Stimulated activated CD4-positive, alpha-beta T cell treated with anti-CD3 and anti-CD28 coated beads, Interleukin-4, amount 100 ng/mL, for 1 hour (primary cell): Measurements from ENCODE around the gene C1QTNF1.

Source experiments
- DNase-seq: peaks from one replicate; pipeline ENCODE4 v3.0.0-alpha.2; 2020

The C1QTNF1 gene

DNA sequence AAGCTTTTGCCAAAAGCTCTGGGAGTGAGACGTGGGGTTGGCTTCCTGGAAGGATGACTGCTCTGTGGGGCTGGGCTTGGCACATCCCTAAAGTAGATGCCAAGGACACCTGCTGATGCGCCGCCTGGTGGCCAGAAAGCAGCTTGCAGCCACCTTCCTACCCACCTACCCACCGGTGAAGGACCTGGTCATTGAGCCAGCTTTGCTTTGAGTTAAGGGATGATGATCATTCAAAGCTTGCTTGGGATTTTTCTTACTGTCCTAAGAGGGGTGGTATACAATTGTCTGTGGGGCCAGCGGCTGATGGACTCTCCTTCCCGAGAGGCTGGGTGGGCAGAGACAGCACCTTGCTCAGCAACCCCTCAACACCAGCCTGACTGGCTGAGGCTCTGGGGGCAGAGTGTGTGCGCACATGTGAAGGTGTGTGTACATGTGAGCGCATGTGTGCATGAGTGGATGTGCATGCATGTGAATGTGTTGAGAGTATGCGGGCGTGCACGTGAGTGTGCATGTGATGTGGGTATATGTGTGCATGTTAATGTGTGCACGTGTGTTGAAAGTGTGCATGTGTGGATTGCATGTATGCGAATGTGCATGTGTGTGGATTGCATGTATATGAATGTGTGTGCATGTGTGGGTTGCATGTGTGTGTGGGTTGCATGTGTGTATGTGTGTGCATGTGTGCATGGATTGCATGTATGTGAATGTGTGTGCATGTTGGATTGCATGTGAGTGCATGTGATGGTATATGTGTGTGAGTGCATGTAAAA lies 18.6 kb downstream of the C1QTNF1 start:
- DNase-seq = peak; percentile 74

DNA sequence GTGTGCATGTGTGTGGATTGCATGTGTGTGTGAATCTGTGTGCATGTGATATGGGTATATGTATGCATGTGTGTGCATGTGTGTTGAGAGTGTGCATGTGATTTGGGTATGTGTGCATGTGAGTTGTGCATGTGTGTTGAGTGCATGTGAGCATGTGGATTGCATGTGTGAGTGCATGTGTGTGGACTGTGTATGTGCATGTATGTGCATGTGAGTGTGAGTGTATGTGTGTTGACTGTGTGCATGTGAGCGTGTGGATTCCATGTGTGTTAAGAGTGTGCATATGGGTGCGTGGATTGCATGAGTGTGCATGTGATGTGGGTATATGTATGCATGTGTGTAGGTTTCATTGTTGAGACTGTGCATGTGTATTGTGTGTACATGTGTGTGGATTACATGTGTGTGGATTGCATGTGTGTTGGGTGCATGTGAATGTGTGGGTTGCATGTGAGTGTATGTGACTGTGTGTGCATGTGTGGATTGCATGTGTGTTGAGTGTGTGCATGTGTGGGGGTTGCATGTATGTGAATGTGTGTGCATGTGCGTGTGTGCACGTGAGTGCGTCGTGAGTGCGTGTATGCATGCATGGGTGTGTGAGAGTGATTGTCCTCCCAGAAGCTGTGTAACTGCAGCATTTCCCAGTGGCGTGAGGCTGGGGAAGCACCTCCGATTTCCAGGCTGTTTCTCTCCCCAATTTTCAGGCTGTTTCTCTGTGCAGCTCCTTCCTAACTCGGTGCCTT lies 19.4 kb downstream of the C1QTNF1 start:
- DNase-seq = no peak

DNA sequence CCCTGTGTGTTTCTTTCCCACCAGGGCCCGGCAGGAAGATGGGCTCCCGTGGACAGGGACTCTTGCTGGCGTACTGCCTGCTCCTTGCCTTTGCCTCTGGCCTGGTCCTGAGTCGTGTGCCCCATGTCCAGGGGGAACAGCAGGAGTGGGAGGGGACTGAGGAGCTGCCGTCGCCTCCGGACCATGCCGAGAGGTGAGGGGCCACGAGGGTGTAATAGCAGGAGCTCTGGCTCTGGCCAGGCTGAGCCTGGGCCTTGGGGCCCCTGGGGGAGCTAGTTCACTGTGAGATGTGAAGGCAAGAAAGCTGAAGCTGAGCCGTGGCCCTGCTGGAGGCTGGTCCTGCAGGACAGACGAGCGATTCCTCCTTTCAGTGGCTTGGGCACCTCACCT lies 20.0 kb downstream of the C1QTNF1 start:
- no peak for DNase-seq

DNA sequence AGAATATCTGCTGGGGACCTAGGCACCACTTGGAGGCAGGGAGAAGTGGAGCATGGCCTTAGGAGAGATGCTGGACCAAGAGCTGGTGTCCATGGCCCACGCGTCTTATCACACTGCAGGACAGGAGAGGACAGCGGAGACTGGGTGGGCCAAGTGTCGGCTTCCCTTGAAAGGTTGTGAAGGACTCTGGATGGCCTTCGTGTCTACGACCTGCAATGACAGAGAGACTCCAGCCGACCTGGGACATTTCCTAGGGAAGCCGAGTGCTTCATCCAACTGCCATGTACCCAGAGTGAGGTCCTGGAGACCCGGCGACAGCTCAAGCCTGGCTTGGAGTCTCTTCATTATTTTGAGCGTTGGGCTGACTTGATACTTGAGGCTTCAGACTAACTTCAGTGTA lies 20.5 kb downstream of the C1QTNF1 start:
- DNase-seq = no peak

DNA sequence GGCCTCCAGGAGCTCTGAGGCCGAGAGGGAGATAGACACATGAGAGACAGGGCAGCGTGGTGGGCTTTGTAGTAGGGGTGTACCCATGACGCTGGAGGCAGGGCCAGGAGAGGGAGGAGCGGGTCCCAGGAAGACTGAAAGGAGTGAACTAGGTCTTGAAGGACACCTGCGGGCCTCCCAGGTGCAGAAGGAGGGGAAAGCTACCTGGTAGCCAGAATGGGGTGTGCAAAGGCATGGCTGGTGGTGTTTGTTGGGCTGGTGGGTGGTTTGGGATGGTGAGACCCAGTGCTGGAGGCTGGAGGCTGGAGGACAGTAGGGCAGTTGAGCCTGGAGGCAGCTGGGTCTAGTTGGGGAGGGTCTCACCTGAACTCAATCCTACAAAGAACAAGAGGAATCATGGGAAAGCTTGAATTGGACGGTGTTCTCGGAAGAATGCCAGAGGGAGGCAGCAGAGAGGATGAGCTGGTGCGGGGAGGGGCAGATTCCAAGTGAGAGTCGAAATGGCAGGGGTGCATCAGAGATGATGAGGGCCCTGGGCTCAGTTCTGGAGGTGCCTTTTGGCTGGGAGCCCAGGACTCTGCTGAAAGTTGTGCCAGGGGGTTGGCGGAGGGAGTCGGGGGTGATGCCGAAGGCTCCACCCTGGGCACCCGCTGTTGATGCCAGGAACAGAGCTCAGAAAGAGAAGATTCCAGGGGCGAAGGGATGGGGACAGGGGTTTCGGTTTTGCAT lies 21.2 kb downstream of the C1QTNF1 start:
- DNase-seq = no peak

DNA sequence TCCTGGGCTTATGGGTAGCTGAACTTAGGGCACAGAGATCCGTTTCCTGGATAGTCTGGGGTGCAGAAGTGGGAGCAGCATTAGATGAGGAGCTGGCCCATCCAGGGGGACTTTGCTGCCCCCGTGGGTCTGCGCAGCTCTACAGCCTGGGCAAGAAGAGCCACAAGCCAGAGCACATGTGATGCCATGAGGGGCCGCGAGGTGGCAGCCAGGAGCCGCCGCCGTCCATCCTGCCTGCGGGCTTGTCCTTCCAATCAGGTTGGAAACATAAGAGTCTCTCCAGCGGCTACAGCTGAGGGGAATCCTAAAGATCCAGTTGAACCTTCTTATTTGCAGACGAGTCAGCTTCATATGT lies 21.9 kb downstream of the C1QTNF1 start:
- peak; percentile 62 for DNase-seq

DNA sequence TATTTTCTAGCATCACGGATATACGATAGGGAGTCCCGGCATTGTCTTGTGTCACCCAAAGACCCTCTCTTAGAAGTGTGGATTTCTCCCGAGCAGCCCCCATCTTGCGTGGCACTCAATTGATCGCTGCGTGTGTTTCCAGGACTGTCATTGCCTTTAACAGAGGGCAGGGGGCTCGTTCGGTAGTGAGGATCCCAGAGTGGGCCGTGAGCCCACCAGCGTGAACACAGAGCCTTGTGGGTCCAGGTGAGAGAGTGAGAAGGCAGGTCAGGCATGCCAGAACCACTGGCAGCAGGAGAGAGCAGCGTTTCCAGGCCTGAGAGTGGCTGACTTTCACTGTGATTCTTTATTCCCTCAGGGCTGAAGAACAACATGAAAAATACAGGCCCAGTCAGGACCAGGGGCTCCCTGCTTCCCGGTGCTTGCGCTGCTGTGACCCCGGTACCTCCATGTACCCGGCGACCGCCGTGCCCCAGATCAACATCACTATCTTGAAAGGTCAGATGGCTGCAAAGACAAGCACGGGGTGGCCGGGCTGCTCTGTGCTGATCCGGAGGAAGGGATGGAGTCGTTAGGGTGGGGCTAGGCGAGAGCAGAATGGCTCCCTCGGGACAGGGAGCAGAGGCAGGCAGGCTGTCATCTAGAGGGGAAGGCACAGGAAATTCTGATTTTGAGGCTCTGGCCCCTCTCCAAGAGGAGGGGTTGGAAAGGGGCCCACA lies 22.4 kb downstream of the C1QTNF1 start:
- no peak for DNase-seq

DNA sequence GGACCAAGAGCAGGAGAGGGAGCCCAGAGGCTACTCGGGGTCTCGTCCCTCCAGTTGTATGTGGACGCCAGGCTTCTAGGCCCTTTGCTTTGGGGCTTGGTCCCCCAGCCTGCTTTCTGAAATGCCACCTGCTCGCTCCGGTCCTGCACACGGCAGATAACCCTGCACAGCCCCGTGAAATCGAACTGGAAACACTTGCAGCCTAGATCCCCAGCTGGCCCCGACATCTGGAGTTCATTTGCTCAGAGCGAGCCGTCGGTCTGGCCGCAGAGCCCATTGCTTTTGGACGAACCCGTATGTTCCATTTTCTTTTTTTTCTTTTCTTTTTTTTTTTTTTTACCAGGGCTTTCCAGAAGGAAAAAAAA lies 22.9 kb downstream of the C1QTNF1 start:
- no peak for DNase-seq

DNA sequence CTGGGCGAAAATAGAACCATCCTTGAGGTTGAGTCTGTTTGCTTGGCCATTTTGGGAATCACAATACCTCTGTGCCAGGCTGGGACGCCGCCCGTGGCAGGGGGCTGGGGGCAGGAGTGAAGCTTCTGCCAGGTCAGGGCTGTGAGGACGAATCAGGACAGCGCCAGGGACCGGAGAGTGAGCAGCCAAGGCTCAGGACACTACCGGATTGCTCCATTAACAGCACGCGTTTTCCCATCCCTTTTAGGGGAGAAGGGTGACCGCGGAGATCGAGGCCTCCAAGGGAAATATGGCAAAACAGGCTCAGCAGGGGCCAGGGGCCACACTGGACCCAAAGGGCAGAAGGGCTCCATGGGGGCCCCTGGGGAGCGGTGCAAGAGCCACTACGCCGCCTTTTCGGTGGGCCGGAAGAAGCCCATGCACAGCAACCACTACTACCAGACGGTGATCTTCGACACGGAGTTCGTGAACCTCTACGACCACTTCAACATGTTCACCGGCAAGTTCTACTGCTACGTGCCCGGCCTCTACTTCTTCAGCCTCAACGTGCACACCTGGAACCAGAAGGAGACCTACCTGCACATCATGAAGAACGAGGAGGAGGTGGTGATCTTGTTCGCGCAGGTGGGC lies 23.4 kb downstream of the C1QTNF1 start:
- DNase-seq = no peak

DNA sequence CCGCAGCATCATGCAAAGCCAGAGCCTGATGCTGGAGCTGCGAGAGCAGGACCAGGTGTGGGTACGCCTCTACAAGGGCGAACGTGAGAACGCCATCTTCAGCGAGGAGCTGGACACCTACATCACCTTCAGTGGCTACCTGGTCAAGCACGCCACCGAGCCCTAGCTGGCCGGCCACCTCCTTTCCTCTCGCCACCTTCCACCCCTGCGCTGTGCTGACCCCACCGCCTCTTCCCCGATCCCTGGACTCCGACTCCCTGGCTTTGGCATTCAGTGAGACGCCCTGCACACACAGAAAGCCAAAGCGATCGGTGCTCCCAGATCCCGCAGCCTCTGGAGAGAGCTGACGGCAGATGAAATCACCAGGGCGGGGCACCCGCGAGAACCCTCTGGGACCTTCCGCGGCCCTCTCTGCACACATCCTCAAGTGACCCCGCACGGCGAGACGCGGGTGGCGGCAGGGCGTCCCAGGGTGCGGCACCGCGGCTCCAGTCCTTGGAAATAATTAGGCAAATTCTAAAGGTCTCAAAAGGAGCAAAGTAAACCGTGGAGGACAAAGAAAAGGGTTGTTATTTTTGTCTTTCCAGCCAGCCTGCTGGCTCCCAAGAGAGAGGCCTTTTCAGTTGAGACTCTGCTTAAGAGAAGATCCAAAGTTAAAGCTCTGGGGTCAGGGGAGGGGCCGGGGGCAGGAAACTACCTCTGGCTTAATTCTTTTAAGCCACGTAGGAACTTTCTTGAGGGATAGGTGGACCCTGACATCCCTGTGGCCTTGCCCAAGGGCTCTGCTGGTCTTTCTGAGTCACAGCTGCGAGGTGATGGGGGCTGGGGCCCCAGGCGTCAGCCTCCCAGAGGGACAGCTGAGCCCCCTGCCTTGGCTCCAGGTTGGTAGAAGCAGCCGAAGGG lies 24.2 kb downstream of the C1QTNF1 start:
- DNase-seq = no peak

DNA sequence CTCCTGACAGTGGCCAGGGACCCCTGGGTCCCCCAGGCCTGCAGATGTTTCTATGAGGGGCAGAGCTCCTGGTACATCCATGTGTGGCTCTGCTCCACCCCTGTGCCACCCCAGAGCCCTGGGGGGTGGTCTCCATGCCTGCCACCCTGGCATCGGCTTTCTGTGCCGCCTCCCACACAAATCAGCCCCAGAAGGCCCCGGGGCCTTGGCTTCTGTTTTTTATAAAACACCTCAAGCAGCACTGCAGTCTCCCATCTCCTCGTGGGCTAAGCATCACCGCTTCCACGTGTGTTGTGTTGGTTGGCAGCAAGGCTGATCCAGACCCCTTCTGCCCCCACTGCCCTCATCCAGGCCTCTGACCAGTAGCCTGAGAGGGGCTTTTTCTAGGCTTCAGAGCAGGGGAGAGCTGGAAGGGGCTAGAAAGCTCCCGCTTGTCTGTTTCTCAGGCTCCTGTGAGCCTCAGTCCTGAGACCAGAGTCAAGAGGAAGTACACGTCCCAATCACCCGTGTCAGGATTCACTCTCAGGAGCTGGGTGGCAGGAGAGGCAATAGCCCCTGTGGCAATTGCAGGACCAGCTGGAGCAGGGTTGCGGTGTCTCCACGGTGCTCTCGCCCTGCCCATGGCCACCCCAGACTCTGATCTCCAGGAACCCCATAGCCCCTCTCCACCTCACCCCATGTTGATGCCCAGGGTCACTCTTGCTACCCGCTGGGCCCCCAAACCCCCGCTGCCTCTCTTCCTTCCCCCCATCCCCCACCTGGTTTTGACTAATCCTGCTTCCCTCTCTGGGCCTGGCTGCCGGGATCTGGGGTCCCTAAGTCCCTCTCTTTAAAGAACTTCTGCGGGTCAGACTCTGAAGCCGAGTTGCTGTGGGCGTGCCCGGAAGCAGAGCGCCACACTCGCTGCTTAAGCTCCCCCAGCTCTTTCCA lies 25.1 kb downstream of the C1QTNF1 start:
- DNase-seq = no peak

DNA sequence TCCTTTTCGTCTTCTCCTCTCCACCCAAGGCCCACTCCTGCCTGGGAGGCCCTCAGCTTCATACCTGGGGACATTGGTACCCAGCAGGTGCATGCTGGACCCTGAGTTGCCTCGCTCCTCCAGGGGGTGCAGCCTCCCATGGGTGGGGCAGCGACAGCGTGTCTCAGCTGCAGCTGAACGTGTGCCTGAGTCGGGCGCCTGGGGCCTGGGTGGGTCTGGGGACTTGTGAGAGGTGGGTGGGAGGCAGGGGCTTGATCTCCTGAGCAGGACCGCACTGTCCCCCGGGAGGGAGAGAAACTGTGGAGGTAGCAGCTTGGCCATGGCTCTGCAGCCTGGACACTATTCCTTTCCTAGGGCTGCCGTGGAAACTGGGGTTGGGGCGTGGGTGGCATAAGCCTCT lies 25.9 kb downstream of the C1QTNF1 start:
- DNase-seq = no peak

DNA sequence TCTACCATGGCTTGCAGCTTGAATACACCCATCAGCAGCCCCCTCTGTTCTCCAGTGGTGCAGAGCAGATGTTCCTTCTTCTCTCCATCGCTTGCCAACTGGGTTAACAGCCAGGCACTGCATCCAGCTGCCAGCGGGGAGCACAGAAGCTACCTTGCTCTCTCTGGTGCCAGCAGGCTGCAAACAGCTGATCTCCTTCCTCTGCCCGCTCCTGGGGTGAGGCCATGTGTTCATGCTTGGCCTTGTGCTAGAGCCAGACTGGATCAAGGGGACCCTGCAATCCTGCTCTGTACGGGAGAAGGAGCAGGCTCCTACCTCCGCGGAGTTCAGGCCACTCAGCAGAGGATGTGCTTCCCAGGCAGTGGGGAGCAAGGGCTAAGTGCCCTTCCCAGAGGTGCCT lies 26.6 kb downstream of the C1QTNF1 start:
- no peak for DNase-seq

DNA sequence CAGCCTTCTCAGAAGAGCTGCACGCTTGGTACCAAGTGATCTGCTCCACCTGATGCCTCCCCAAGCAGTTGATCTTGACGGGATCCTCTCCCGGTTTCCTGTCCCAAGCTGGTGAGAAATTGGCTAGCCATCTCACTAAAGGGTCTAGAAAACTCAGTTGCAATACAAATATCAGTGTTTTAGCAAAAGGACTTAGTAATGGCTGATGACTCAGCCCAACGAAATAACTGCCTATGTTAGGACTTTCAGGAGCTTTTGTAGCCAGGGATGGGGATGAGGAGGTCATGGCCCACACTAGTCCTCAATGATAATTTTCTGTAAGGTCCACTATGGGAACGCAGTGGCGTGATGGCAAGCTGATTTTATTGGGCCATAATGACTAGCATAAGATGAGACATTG lies 27.3 kb downstream of the C1QTNF1 start:
- DNase-seq = no peak

DNA sequence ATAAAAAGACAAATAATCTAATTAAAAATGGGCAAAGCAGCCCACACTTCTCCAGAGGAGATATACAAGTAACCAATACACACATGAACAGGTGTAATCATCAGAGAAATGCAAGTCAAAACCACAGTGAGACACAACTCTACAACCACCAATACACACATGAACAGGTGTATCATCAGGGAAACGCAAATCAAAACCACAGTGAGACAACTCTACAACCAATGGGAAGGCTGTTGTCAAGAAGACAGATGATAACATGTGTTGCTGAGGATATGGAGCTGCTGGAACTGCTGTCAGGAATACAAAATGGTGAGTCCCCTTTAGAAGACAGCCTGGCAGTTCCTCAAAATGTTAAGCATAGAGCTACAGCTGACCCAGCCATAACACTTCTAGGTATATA lies 28.2 kb downstream of the C1QTNF1 start:
- DNase-seq = no peak

DNA sequence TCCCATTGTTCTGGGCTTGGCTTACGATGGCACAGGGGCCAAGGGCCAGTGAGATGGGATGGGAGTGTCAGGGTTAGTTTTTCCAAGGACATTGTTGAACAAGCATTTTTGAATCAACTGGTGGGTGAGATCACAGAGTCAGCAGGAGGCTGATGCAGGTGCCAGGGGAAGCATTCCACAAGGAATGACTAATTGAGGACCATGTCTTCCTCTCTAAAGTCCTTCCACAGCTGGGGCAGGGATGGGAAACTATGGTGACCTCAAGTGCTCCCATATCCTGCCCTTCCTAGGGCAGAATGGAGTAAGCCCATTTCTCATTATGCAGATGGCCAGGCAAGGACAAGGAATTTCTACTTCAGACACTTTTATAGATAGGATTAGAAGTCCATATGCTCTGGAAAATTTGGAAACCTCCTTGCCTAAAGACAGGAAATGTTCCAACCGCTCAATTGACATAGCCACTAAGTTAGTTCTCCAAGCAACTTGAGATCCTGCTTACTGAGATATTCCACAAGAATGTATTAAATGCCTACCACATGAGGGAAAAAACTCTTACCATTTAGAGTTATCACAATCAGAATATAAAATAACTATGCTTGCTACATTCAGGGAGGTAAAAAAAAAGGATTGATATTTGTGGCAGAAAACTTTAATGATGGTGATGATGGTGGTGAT lies 29.4 kb downstream of the C1QTNF1 start:
- DNase-seq = no peak

DNA sequence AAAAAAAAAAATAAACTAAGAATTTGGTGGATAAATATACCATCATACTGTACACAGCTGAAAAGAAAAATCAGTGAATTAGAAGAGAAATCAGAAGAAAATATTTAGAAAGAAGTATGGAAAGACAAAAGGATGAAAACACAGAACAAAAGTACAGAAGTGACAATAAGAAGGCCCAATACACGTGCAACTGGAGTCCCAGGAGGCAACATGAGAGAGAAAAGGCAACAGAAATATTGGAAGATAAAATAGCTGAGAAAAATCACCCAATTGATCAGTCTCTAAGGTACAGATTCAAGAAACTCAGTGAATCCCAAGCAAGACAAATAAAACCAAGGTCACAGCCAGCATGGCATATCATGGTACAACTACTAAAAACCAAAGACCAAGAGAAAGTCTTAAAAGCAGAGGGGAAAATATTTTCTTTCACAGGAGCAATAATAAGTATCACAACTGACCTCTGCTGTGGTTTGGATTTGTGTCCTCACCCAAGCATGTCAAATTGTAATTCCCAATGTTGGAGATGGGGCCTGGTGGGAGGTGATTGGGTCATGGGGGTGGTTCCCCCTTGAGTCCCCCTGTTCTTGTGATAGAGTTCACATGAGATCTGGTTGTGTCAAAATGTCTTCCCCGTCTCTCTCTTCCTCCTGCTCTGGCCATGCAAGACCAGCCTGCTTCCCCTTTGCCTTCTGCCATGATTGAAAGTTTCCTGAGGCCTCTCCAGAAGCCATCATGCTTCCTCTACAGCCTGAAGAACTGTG lies 30.4 kb downstream of the C1QTNF1 start:
- no peak for DNase-seq

DNA sequence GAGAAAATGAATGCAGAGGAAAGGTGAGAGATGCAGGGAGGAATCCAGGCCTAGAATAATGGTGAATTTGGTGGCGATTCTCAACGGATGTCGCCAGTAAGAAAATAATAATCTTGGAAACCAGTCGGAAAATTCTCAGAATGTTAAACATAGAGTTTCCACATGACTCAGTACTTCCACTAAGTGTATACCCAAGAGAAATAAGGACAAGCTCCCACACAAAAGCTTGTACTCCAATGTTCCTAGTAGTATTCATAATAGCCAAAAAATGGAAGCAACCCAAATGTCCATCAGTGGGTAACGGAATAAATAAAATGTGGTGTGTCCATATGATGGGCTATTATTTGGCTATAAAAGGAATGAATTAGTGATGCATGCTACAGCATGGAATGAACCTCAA lies 31.2 kb downstream of the C1QTNF1 start:
- DNase-seq = no peak

DNA sequence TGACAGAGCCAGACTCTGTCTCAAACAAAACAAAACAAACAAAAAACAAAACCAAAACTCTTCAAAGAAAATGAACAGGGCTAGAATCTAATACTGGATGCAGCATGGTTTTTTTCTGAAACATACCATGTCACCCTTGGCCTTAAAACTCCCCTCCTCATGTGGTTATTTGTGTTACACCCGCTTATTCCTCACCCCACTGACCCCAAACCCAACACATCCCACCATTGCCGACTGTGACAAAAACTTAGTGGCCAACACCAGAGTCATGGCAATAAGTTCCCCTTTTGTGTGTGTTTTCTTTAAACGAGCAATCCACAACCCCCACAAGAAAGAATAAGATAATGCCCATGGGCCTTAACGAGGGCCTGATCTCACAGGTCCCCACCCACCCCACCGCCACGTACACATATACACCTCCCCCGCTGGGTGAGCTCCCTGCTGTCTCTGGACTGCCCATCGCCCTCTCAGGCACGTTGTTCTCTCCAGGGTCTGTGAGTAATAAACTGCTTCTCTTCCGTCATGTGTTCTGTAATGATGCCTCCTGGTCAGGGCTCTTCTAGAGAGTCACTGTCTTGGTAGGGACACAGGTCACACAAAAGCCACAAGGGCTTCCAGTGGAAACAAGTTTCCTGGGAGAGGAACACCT lies 33.9 kb downstream of the C1QTNF1 start:
- no peak for DNase-seq
